OCI-LY3 (cell line): ENCODE data around the gene FBXO2.

Experiments used
- H2AFZ ChIP-seq: fragments of 200-600, 300-600 bp; shearing (Covaris generic); 2 replicates; pipeline ENCODE4 v1.6.0; 2014; ENCODE audit warnings: antibody characterized with exemption, low read depth, low read length
- H3K27ac ChIP-seq: fragments of 200-600, 300-600 bp; sonication (generic); 2 replicates; pipeline ENCODE4 v1.5.1; 2014; ENCODE audit warnings: mild to moderate bottlenecking, low read length, moderate library complexity, mixed read lengths
- H3K27me3 ChIP-seq: fragments of 200-600, 300-600 bp; sonication (generic); 2 replicates; pipeline ENCODE4 v1.6.1; 2014; ENCODE audit warnings: low read depth, low read length, mixed read lengths
- H3K36me3 ChIP-seq: fragments of 200-600, 300-600 bp; sonication (generic); replicated peaks from 2 replicates; pipeline ENCODE3; 2014; ENCODE audit warnings: low read depth, low read length, mixed read lengths
- H3K4me1 ChIP-seq: fragments of 300-600, 200-600 bp; sonication (generic); 2 replicates; pipeline ENCODE4 v1.6.1; 2014; ENCODE audit warnings: low read length, mixed read lengths
- H3K4me2 ChIP-seq: fragments of 200-600, 300-600 bp; sonication (generic); 2 replicates; pipeline ENCODE4 v1.6.1; 2014; ENCODE audit warnings: low read length, mixed read lengths
- H3K4me3 ChIP-seq: fragments of 300-600, 200-600 bp; sonication (generic); 2 replicates; pipeline ENCODE4 v1.5.1; 2014; ENCODE audit warnings: antibody characterized with exemption, mild to moderate bottlenecking, low read length, moderate library complexity
- H3K79me2 ChIP-seq: fragments of 300-600, 200-600 bp; shearing (Covaris generic); 2 replicates; pipeline ENCODE4 v1.6.1; 2014; ENCODE audit warnings: mild to moderate bottlenecking, low read length, mixed read lengths
- H3K9ac ChIP-seq: fragments of 300-600, 200-600 bp; shearing (Covaris generic); 2 replicates; pipeline ENCODE4 v1.6.0; 2014; ENCODE audit warnings: mild to moderate bottlenecking, low read length, moderate library complexity
- H3K9me3 ChIP-seq: fragments of 200-600, 300-600 bp; shearing (Covaris generic); 2 replicates; pipeline ENCODE4 v1.6.1; 2014; ENCODE audit warnings: low read length, mixed read lengths; ENCODE audit not compliant: insufficient read depth
- H4K20me1 ChIP-seq: fragments of 200-600, 300-600 bp; sonication (generic); 2 replicates; pipeline ENCODE4 v1.6.1; 2016; ENCODE audit warnings: low read length, mixed read lengths; ENCODE audit not compliant: insufficient read depth
- CTCF ChIP-seq: fragments of 200-600, 300-600 bp; sonication (generic); IDR thresholded peaks from 2 replicates; pipeline ENCODE4 v1.5.1; 2014; ENCODE audit warnings: antibody characterized with exemption, low read length, low read depth
- EZH2phosphoT487 ChIP-seq: fragments of 200-600 bp; shearing (Covaris generic); IDR thresholded peaks from 2 replicates; pipeline ENCODE4 v1.6.1; 2018; ENCODE audit warnings: antibody characterized with exemption, mixed run types, low read depth

Gene FBXO2

GRCh38 chr1:11599891-11600576 lies 54.2 kb downstream of the FBXO2 start:
- no peaks in the 10 kb centered on the region for H3K9me3 ChIP-seq
- H4K20me1 ChIP-seq: no peaks in the 10 kb centered on the region
- no peak overlapping the region for H3K27ac ChIP-seq
- H3K4me1 ChIP-seq: no peaks in the 10 kb centered on the region
- H2AFZ ChIP-seq: no peak overlapping the region
- H3K4me3 ChIP-seq: no peak overlapping the region
- H3K36me3 ChIP-seq: no peaks in the 10 kb centered on the region
- no peak overlapping the region for H3K4me2 ChIP-seq
- no peak overlapping the region for H3K9ac ChIP-seq
- no peaks in the 10 kb centered on the region for H3K27me3 ChIP-seq
- no peaks in the 10 kb centered on the region for H3K79me2 ChIP-seq
- TF ChIP-seq CTCF (no peak), EZH2phosphoT487 (no peak)

GRCh38 chr1:11598461-11598860 lies 55.8 kb downstream of the FBXO2 start:
- Histone ChIP-seq H3K9me3 (no peaks in the 10 kb centered on the region), H3K4me1 (no peaks in the 10 kb centered on the region), H4K20me1 (no peaks in the 10 kb centered on the region), H3K9ac (no peak overlapping the region), H3K36me3 (no peaks in the 10 kb centered on the region), H3K4me2 (no peak overlapping the region), H2AFZ (no peak overlapping the region), H3K27me3 (no peaks in the 10 kb centered on the region), H3K4me3 (no peak overlapping the region), H3K79me2 (no peaks in the 10 kb centered on the region), H3K27ac (no peak overlapping the region)
- TF ChIP-seq CTCF (no peak), EZH2phosphoT487 (no peak)
